Effector memory CD8-positive, alpha-beta T cell (primary cell): Measurements from ENCODE around the gene KRT14.

Experiments used
- ATAC-seq: fragments of 150-1000 bp; cut with Tn5 transposase; replicated peaks from 2 replicates; pipeline ENCODE4 v1.10.0; 2021; ENCODE audit warnings: mild to moderate bottlenecking, moderate library complexity
- DNase-seq, 3 experiments: peaks; one replicate each; pipeline ENCODE4 v3.0.0; 2021
- H3K27ac Mint-ChIP-seq, 2 donors: one replicate each; pipeline ENCODE4 v1.8.0; 2022; ENCODE audit warnings: mild to moderate bottlenecking in 2 of 2, mixed read lengths in 2 of 2, moderate library complexity in 2 of 2
- H3K27me3 Mint-ChIP-seq, 2 donors: one replicate each; pipeline ENCODE4 v1.8.0; 2022; ENCODE audit warnings: mixed read lengths in 2 of 2
- H3K36me3 Mint-ChIP-seq: one replicate; pipeline ENCODE4 v1.8.0; 2022; ENCODE audit warnings: mild to moderate bottlenecking, moderate library complexity, mixed read lengths; ENCODE audit not compliant: insufficient read depth
- H3K4me1 Mint-ChIP-seq, 2 donors: one replicate each; pipeline ENCODE4 v1.8.0; 2022; ENCODE audit warnings: low read depth in 2 of 2, mixed read lengths in 2 of 2
- H3K4me3 Mint-ChIP-seq, 2 donors: one replicate each; pipeline ENCODE4 v1.8.0; 2022; ENCODE audit warnings: mild to moderate bottlenecking in 2 of 2, mixed read lengths in 2 of 2, moderate library complexity in 2 of 2
- H3K9me3 Mint-ChIP-seq, 2 donors: one replicate each; pipeline ENCODE4 v1.8.0; 2022; ENCODE audit warnings: mixed read lengths in 2 of 2

The KRT14 gene

GRCh38 chr17:41567317-41567716, 19.4 kb downstream of the KRT14 start:
- peaks cover 11 to 20% of the 10 kb centered on the region in 2 donors for H3K4me1 Mint-ChIP-seq
- peaks cover 20 to 38% of the 10 kb centered on the region in 2 donors for H3K27me3 Mint-ChIP-seq
- H3K27ac Mint-ChIP-seq = peak overlapping the region; percentile 50 to 88
- peak; percentile 32 for ATAC-seq
- H3K36me3 Mint-ChIP-seq = no peaks in the 10 kb centered on the region
- no peak overlapping the region for H3K4me3 Mint-ChIP-seq
- DNase-seq = peak in 1 of 3 experiments; percentile 6
- peaks cover 6 to 11% of the 10 kb centered on the region in 2 donors for H3K9me3 Mint-ChIP-seq

- DNase-seq (no peak), ATAC-seq (no peak)
- Mint-ChIP-seq H3K4me3 (no peak overlapping the region), H3K36me3 (no peaks in the 10 kb centered on the region), H3K4me1 (peaks cover 11 to 20% of the 10 kb centered on the region in 2 donors), H3K27me3 (peaks cover 31 to 38% of the 10 kb centered on the region in 2 donors), H3K27ac (no peak overlapping the region), H3K9me3 (peaks cover 6 to 11% of the 10 kb centered on the region in 2 donors)
Observed at GRCh38 chr17:41565338-41565737, 21.4 kb downstream of the KRT14 start.

- Mint-ChIP-seq H3K4me1 (peaks cover 7 to 20% of the 10 kb centered on the region in 2 donors), H3K27ac (no peak overlapping the region), H3K27me3 (peaks cover 42 to 54% of the 10 kb centered on the region in 2 donors), H3K9me3 (peaks cover 6 to 11% of the 10 kb centered on the region in 2 donors), H3K4me3 (no peak overlapping the region), H3K36me3 (no peaks in the 10 kb centered on the region)
- no peak for DNase-seq
- ATAC-seq = no peak
Observed at GRCh38 chr17:41563607-41564170, 23.0 kb downstream of the KRT14 start.

- ATAC-seq = no peak
- Mint-ChIP-seq H3K4me3 (no peak overlapping the region), H3K27me3 (peaks cover 64 to 75% of the 10 kb centered on the region in 2 donors), H3K36me3 (no peaks in the 10 kb centered on the region), H3K27ac (no peak overlapping the region), H3K4me1 (peaks cover 0 to 3% of the 10 kb centered on the region in 2 donors), H3K9me3 (no peaks in the 10 kb centered on the region)
- no peak for DNase-seq
Observed at GRCh38 chr17:41561554-41561953, 25.1 kb downstream of the KRT14 start.

GRCh38 chr17:41559548-41559947, 27.1 kb downstream of the KRT14 start:
- no peaks in the 10 kb centered on the region for H3K9me3 Mint-ChIP-seq
- no peak overlapping the region for H3K27ac Mint-ChIP-seq
- no peak overlapping the region for H3K4me3 Mint-ChIP-seq
- H3K27me3 Mint-ChIP-seq = peaks cover 74 to 93% of the 10 kb centered on the region in 2 donors
- no peaks in the 10 kb centered on the region for H3K4me1 Mint-ChIP-seq
- ATAC-seq (no peak), DNase-seq (no peak)
- no peaks in the 10 kb centered on the region for H3K36me3 Mint-ChIP-seq

DNA sequence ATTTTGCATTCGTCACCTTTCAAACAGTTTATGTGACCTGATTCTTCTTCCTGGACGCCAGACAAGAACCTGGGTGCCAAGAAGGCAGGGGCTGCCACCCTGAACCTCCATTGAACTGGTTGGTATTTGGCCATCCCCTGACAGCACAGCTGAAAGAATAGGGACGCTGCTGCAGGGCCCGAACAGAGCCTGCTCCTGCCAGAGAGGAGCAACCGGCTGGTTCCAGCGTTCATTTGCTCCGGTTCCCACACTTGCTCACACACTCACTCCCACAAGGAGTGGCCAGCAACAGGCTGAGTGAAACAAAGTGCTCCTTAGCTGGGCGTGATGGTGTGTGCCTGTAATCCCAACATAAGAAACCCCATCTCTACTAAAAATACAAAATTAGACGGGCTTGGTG, 29.8 kb downstream of the KRT14 start:
- H3K4me3 Mint-ChIP-seq = no peak overlapping the region
- no peaks in the 10 kb centered on the region for H3K36me3 Mint-ChIP-seq
- DNase-seq (no peak), ATAC-seq (no peak)
- H3K4me1 Mint-ChIP-seq = no peaks in the 10 kb centered on the region
- H3K27me3 Mint-ChIP-seq = peaks cover 80 to 95% of the 10 kb centered on the region in 2 donors
- H3K9me3 Mint-ChIP-seq = no peaks in the 10 kb centered on the region
- no peak overlapping the region for H3K27ac Mint-ChIP-seq

DNA sequence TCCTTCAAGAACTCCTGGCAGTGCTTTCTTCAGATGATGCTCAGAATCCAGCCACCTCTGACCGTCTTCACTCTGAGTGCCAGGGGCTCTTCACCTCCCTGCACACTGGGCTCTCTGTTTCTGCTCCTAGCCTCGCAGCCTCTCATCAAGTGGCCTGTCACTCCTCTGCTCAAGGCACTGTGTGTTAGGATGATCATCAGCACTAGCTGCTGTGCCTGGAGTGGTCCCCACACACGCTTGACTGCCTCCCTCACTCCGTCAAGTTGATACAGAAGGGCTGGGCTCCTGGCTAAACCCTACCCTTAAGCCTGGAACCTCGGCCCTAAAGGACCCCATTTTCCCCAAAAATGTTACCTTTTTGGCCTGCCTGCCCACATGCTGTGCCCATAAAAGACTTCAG, 30.4 kb downstream of the KRT14 start:
- Mint-ChIP-seq H3K9me3 (no peaks in the 10 kb centered on the region), H3K27me3 (peaks cover 78 to 96% of the 10 kb centered on the region in 2 donors), H3K4me1 (no peaks in the 10 kb centered on the region), H3K4me3 (no peak overlapping the region), H3K27ac (no peak overlapping the region), H3K36me3 (no peaks in the 10 kb centered on the region)
- no peak for DNase-seq
- no peak for ATAC-seq

GRCh38 chr17:41555105-41555887, 31.4 kb downstream of the KRT14 start:
- Mint-ChIP-seq H3K27me3 (peaks cover 73 to 88% of the 10 kb centered on the region in 2 donors), H3K9me3 (no peaks in the 10 kb centered on the region), H3K27ac (no peak overlapping the region), H3K4me3 (no peak overlapping the region), H3K4me1 (no peaks in the 10 kb centered on the region), H3K36me3 (no peaks in the 10 kb centered on the region)
- DNase-seq (no peak), ATAC-seq (no peak)

DNA sequence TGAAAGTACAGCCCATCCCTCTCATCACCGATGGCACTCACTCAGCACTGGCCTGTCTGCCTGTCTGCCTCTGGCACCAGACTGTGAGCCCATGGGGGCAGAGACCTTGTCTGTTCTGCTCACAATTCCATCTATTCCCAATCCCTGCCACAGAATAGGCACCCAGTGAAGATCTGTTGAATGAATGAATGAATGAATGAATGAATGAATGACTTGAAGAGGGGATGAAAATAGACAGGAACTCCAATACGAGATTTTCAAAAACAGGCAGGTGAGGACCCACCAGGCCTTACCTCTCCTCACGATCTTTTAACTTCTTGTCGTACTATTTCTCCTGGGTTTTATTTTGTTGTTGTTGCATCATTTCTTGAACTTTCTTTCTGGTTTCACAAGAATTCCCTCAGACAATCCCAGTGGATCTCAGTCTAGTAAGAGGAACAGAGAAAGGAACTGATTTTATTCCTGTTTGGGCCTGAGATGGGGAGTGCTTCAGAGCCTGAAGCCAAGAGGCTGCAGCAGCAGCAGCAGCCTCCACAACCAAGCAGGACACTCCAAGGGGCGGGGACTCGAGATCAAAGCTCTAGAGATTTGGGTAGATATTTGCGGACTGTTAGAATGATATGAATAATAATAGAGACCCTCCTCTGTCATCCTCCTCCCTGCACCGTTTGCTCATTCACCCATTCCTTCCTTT, 32.6 kb downstream of the KRT14 start:
- ATAC-seq (no peak), DNase-seq (no peak)
- H3K27me3 Mint-ChIP-seq = peaks cover 63 to 76% of the 10 kb centered on the region in 2 donors
- no peak overlapping the region for H3K4me3 Mint-ChIP-seq
- no peaks in the 10 kb centered on the region for H3K36me3 Mint-ChIP-seq
- H3K4me1 Mint-ChIP-seq = peaks cover 3 to 4% of the 10 kb centered on the region in 2 donors
- peak overlapping the region in 1 of 2 donors; percentile 33 for H3K27ac Mint-ChIP-seq
- H3K9me3 Mint-ChIP-seq = no peaks in the 10 kb centered on the region

- no peak overlapping the region for H3K4me3 Mint-ChIP-seq
- ATAC-seq = no peak
- peaks cover 56 to 69% of the 10 kb centered on the region in 2 donors for H3K27me3 Mint-ChIP-seq
- no peak for DNase-seq
- no peak overlapping the region for H3K27ac Mint-ChIP-seq
- H3K36me3 Mint-ChIP-seq = no peaks in the 10 kb centered on the region
- no peaks in the 10 kb centered on the region for H3K9me3 Mint-ChIP-seq
- H3K4me1 Mint-ChIP-seq = peaks cover 7 to 13% of the 10 kb centered on the region in 2 donors
Observed at GRCh38 chr17:41553176-41553575, 33.5 kb downstream of the KRT14 start.

- peaks cover 54 to 69% of the 10 kb centered on the region in 2 donors for H3K27me3 Mint-ChIP-seq
- H3K9me3 Mint-ChIP-seq = no peaks in the 10 kb centered on the region
- no peak for DNase-seq
- no peak overlapping the region for H3K4me3 Mint-ChIP-seq
- no peak overlapping the region for H3K27ac Mint-ChIP-seq
- H3K36me3 Mint-ChIP-seq = no peaks in the 10 kb centered on the region
- H3K4me1 Mint-ChIP-seq = peaks cover 7 to 17% of the 10 kb centered on the region in 2 donors
- ATAC-seq = no peak
Observed at GRCh38 chr17:41552455-41552854, 34.2 kb downstream of the KRT14 start.

DNA sequence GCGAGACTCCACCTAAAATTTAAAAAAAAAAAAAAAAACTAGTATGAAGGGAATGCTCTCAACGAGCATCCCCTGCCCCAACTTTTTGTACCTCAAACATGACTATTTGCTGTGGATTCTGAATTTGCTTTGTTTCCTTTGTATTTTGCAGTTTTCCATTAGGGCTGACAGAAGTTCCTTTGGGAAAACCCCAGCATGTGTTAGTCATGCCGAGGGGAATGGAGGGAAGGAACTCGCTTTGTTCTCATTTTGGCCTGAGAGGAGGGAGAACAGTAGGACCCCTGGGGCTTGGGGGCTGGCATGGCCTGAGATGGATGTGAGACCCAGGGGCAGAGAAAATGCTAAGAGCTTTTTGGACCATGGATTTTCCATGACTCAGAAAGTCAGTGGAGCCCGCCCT, 35.3 kb downstream of the KRT14 start:
- H3K4me1 Mint-ChIP-seq = peaks cover 7 to 17% of the 10 kb centered on the region in 2 donors
- no peak overlapping the region for H3K27ac Mint-ChIP-seq
- peaks cover 43 to 69% of the 10 kb centered on the region in 2 donors for H3K27me3 Mint-ChIP-seq
- ATAC-seq = no peak
- H3K36me3 Mint-ChIP-seq = no peaks in the 10 kb centered on the region
- no peak overlapping the region for H3K4me3 Mint-ChIP-seq
- no peak for DNase-seq
- H3K9me3 Mint-ChIP-seq = peaks cover 0 to 9% of the 10 kb centered on the region in 2 donors

DNA sequence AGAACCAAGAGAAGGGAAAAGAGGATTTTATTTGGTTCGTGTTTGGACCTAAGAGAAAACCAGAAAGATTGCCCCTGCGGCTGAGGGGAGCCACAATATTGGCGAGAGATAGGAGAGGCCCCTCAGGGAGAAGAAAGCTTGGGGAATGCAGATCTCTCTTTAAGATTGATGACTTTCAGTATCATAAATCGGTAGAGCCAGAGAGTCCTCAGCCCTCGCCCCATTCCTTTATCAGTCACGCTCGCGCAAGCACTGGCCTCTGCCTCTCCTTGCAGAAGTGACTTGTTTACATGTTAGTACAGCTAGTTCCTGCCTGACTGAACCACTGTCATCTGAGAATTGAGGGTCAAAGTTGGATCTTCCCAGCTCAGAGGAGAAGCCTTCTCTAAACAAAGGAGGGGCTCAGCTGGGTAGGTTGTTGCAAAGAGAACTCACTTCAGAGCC, 37.1 kb downstream of the KRT14 start:
- Mint-ChIP-seq H3K4me3 (no peak overlapping the region), H3K27me3 (peaks cover 35 to 53% of the 10 kb centered on the region in 2 donors), H3K4me1 (peaks cover 7 to 17% of the 10 kb centered on the region in 2 donors), H3K27ac (peak overlapping the region; percentile 10 to 36), H3K9me3 (peaks cover 0 to 9% of the 10 kb centered on the region in 2 donors), H3K36me3 (no peaks in the 10 kb centered on the region)
- ATAC-seq (no peak), DNase-seq (no peak)
